GM18867 (cell line): ENCODE data around the gene FBXO15.

Experiments used
- ATAC-seq: cut with Tn5 transposase; IDR thresholded peaks from one replicate; pipeline ENCODE4 v1.9.1; 2021; ENCODE audit warnings: mild to moderate bottlenecking, moderate library complexity; ENCODE audit not compliant: unreplicated experiment

Gene FBXO15

DNA sequence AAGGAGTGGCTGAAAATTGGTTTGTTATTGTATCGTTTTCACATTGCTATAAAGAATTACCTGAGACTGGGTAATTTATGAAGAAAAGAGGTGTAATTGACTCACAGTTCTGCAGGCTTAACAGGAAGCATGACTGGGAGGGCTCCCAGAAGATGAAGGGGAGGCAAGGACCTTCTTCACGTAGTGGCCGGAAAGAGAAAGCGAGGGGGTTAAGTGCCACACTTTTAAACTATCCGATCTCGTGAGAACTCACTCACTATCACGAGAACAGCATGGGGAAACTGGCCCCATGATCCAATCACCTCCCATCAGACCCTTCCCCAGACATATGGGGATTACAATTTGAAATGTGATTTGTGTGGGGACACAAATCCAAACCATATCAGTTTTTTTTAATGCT is 81.6 kb downstream of the FBXO15 start:
- no peak for ATAC-seq

DNA sequence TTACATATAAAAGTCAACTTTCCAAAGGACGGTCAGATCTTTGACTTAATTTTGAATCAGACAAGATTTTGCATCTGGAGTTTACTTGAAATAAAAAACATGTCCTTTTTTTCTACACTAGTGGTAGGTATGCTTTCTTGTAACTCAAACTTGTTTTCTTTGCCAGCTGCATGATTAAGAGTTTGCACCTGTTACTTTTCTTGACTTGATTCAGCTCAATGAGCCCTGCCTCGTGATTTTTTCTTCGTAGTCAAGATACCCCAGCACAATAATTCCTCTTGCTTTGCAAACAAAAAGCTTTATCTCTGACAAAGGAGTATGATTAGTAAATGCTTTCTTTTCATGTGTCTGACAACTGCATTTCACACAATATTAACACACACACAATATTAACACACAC is 82.3 kb downstream of the FBXO15 start:
- ATAC-seq = no peak

DNA sequence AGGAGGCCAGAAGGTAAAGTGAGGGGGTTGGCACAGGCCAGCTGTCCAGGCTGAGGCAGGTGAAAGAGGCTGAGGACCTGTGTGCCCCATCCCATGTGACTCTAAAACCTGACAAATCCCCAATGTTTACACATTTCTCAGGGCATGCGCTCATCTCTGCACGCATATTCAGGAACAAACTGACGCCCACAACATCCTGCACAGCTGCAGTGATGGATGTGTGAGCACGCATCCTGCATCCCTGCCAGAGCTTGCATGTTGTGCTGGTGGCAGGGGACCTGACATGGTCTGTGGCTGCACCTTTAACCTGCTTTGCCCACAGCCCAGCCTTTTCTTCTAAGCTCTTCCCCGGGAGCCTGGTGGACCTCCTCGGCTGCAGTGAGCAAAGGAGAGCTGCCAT is 83.1 kb downstream of the FBXO15 start:
- ATAC-seq = no peak

DNA sequence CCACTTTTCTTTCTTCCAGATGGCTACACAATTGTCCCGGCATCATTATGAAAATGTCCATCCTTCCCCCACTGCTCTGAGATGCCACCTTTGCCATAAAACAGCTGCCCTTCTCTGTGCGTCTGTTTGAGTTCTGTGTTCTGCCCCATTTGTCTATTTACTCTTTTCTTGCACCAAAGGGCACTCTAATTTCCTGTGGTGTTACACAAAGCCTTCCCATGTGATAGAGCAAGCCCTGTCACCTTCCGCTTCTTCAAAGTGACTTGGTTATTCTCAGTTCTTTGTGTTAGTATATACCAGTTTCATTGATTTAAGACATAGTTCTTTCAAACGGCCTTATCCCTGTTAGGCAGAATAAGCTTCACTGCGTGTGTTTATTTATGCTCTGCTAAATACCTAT is 84.1 kb downstream of the FBXO15 start:
- ATAC-seq = no peak

DNA sequence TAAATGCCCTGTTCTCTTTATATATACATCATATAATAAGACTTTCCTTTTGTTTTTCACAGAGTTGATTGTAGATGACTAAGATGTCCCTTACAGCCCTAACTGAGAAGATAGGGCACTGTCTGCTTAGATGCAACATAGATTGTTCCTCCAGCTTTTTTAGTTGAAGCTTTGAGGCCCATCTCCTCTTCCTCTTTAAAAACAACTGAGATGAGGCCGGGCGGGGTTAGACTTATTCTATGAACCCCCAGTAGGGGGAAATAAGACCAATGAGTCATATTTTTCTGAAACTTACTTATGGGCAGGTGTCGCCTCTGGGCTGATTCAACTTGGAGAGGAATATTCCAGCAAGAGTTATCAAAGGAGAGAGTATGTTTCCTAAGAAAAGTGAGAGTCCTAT is 84.6 kb downstream of the FBXO15 start:
- peak; percentile 71 for ATAC-seq

DNA sequence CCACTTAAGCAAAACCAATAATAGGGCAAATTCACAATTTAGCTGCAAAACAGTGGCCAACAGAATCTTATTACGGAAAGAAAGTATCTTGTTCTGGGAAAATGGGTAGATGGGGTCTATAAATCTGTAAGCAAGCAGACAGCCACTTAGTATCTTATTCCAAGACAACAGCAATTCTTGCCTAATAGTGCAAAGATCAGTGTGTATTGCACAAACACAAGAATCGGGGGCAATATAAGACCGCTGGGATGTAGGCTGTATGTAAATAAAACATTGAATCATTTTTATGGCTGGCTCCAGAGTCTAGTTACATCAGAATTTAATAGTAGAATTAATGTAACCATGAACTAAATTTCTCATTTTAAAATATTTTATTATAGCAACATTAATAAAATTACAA is 85.6 kb downstream of the FBXO15 start:
- ATAC-seq = no peak

DNA sequence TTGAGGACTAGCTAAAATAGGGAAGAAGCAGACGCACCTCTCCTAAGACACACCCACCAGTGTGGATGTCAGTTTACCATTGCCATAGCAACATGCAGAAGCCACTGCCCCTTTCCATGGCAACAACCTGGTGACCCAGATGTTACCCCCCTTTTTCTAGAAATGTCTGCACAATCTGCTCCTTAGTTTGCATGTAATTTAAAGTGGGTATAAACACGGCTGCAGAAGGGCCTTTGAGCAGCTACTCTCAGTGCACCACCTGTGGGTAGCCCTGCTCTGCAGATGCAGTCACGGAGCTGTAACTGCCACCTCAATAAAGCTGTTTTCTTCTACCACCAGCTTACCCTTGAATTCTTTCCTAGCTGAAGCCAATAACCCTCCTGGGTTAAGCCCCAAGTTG is 87.1 kb downstream of the FBXO15 start:
- no peak for ATAC-seq

DNA sequence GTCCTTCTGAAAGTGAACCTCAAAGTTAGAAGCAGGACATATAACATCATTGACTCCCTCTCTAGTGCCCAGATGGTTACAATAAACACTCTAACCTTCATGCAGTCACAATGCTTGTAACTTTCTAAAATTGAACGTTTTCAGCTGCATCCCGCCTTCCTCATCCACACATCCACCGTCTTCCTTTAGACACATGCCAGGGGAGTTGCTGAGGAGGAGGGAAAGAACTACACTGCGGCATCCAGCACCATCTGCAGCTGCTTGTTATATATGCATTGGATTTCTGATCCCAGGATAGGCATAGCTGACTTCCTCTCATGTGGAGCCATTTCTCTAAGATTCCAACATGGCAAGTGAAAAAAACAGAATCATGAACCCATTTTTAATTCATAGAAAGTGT is 96.8 kb downstream of the FBXO15 start:
- no peak for ATAC-seq

DNA sequence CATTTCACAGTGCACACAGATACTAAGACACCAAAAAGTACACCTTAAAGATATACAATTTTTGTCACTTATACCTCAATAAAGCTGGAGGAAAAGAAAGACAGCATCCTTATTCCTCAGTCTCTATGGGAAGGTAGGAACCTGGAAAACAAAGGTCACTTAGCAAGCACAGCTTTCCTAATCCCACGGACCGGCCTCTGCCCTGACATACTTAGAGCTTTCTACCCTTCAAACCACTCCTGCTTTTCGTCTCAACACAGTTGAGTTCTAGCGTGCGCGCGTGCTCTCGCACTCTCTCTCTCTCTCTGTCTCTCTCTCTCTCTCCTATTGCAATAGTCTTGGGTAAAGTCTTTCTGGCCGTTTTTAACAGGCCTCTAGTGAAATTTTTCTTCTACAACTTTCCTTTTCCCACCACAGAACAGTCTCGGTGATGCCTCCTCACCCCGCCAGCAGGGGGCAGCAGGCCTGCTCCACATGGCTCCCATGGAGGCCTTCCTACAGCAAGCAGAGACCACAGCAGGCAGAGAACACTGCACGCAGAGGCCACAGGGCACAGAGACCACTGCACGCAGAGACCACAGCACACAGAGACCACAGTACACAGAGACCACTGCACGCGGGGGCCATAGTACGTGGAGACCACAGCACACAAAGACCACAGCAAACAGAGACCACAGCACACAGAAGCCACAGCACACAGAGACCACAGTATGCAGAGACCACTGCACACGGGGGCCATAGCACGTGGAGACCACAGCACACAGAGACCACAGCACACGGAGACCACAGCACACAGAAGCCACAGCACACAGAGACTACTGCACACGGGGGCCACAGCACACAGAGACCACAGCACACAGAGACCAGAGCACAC is 106.9 kb downstream of the FBXO15 start:
- ATAC-seq = peak; percentile 90

- ATAC-seq = no peak
These were observed 107.6 kb downstream of the FBXO15 start for GRCh38 chr18:74040008-74040407.

DNA sequence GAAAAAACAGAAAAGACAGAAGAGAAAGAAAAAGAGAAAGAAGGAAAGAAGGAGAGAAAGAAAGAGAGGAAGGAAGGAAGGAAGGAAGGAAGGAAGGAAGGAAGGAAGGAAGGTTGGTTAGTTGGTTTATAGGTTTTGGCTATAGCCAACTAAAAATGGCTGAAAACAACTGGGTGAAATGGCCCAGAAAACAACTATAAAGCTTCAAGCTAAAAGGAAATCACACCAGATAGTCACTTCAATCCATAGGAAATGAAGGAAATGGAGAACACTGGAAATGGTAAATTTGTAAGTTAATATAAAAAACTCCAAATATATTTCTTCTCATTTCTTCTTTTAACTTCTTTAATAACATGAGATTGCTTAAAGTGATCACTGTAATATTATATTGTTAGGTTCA is 118.5 kb downstream of the FBXO15 start:
- no peak for ATAC-seq
